ES-I3 (cell line): ENCODE results near the gene MEX3A.

Experiments used
- H3K36me3 ChIP-seq: 2 replicates; pipeline ENCODE4 v1.6.1; 2013; ENCODE audit warnings: mild to moderate bottlenecking, low read length, control low read depth, moderate library complexity; ENCODE audit not compliant: insufficient read depth
- H3K4me1 ChIP-seq: 2 replicates; pipeline ENCODE4 v1.6.1; 2013; ENCODE audit warnings: mild to moderate bottlenecking, control low read depth, low read length; ENCODE audit not compliant: insufficient read depth
- H3K9ac ChIP-seq: 2 replicates; pipeline ENCODE4 v1.6.1; 2013; ENCODE audit warnings: low read depth, mild to moderate bottlenecking, low read length, moderate library complexity
- H3K9me3 ChIP-seq: 2 replicates; pipeline ENCODE4 v1.6.1; 2013; ENCODE audit warnings: mild to moderate bottlenecking, low read length, moderate library complexity; ENCODE audit not compliant: control insufficient read depth, insufficient read depth

Gene MEX3A

DNA sequence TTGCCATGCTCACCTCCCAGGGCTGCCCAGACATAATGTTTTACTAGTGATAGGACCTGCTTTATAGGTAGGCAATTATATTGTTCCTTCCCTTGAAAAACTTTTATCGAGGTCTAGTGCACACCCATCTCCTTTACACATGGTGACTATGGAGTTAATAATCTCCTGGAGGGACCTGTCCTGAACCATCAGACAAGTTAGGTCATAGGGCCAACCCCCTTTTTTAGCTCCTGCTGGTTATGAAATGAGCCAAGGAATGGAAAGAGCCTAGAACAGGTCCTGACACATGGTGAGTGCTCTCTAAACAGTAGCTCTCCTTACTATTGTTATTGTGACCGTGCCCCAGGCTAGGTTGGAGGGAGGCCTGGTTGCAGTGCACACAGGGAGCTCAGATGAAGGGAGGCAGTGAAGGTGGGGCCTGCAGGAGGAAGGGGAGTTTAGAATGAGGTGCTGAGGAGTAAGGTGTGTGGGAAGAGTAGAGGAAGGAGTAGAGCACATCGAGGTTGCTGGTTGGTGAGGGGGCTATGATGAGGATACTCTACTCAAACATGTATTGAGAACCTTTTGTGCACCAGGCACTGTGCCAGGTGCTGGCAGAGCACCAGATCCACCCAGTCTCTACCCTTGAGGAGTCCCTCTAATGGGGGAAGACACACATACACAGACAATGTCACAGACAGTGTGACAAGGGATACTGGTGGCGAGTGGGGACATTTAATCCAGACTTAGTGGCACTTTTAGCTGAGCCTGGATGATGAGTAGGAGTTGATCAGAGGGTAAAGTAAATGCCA lies 18.1 kb upstream of the MEX3A start:
- Histone ChIP-seq H3K4me1 (peaks cover 66% of the 10 kb centered on the region), H3K9ac (no peak overlapping the region), H3K36me3 (no peaks in the 10 kb centered on the region), H3K9me3 (no peaks in the 10 kb centered on the region)

DNA sequence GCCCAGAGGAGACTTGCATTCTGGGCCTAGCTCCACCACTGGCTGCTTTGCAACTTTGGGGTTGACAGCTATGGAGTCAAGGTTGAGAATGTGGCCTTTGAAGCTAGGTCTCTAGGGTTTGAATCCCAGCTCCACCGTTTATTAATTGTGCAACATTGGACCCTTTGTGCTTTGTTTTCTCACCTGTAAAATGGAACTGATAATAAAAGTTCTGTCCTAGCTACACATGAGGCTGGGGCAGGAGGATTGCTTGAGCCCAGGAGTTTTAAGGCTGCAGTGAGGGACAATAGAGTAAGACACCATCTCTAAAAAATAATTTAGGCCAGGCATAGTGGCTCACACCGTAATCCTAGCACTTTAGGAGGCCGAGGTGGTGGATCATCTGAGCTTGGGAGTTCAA lies 17.0 kb upstream of the MEX3A start:
- H3K9me3 ChIP-seq: no peaks in the 10 kb centered on the region
- H3K4me1 ChIP-seq: peaks cover 55% of the 10 kb centered on the region
- H3K9ac ChIP-seq: no peak overlapping the region
- no peaks in the 10 kb centered on the region for H3K36me3 ChIP-seq

DNA sequence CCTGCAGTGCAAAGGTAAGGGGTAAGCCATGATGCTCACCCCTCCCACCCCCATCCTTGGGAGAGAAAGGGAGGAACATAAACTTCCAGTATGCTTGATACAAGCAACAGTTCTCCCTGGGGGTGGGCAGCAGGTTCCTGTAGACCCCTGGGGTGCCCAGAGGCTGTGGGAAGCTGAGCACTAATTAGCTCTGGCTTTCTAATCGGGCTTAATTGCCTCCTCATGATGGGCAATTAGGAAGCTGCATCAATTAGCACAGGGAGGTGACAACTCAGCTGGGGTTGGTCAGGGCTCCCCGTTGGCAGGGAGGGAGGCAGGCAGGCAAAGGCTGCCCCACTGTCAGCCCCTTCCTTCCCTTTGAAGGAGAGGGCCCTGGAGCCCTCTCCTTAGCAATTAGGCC lies 16.5 kb upstream of the MEX3A start:
- peaks cover 50% of the 10 kb centered on the region for H3K4me1 ChIP-seq
- H3K9ac ChIP-seq: no peak overlapping the region
- no peaks in the 10 kb centered on the region for H3K36me3 ChIP-seq
- H3K9me3 ChIP-seq: no peaks in the 10 kb centered on the region

DNA sequence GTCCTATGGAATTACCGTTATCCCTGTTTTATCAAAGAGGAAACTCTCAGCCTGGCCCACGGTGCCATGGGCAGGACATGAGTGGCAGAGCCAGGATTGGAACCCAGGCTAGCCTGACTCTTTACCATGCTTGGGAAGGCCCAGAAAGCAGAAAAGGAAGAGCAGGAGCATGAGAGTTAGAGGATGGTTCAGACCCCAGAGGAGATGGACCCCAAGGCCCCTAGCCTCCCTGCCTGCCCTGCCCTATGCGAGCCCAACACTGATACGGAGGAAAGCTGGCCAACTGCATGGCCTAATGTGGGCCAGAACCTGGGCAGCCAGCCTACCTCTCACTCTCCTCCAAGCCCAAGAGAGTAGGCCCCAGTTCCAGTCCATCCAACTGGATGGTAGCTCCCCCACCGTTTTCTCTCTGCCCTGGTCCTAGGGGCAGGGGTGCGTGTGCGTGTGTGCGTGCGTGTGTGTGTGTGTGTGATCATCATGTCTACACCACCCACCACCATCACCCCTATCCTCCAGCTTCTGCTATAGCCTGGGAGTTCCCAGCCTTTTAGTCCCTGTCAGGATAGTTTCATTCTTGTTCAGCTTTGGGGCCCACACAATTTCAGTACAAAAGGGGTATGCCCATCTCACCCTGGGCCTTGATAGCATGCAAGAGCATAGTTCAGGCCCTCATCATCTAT lies 15.4 kb upstream of the MEX3A start:
- Histone ChIP-seq H3K4me1 (peaks cover 39% of the 10 kb centered on the region), H3K9me3 (no peaks in the 10 kb centered on the region), H3K9ac (no peak overlapping the region), H3K36me3 (no peaks in the 10 kb centered on the region)

DNA sequence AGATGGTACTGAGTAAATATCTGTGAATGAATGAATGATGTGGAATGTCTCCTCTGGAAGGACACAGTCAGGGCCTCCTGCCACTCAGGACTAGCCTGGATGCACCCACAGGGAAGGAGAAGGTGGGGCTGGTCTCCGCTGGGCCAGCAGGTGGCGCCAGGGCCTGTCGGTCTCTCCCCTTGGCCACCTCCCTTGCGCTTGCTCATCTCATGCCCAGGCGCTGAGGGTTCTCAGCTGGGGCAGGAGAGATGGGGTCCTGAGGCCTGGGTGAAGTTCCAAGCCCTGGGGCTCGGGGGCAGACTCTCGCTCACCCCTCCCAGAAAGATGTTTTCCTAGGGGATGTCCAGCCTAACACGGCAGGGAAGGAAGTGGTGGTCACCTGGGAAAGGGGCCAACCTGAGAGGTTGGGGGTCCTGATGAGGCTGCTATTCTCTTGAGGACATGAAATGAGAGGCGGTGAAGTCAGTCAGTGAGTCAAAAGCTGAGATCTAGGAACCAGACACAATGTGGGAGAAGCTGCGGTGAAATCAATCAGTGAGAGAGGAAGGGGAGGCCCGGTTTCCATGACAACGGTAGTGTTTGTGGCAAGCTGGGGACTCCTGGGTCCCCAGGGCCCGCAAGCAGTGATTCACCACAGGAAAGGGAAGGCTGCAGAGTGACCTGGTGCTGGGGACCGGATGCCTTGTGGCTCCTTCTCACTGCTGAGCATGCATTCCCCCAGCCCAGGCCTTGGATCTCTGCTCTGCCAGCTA lies 14.6 kb upstream of the MEX3A start:
- Histone ChIP-seq H3K36me3 (no peaks in the 10 kb centered on the region), H3K9ac (no peak overlapping the region), H3K9me3 (no peaks in the 10 kb centered on the region), H3K4me1 (peaks cover 35% of the 10 kb centered on the region)

DNA sequence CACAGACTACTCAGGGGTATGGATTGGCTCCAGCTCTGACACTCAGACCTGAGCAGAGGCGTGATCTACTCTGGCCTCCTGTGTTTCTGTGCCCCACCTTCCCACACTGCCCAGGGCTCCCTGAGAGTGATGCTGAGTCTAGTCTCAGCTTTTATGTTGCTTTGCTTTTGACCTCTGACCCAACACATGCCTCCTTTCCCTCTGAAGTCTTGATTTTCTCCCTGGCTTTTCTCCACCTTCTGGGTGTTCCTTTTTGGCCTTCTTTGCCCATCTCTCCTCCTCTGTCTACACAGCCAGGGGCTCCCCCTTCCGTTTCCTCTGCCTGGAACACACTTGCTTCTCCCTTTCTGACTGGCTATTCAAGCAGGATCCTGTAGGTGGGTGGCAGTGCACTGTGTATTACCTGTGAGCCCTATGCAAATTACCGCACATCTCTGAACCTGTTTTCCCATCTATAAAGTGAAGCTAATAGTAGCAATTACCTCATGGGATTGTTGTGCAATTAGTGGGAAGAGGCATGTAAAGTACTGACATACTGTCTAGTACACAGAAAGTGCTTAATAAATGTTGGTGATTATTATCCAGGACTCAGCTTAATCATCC lies 13.7 kb upstream of the MEX3A start:
- Histone ChIP-seq H3K9ac (no peak overlapping the region), H3K4me1 (peaks cover 30% of the 10 kb centered on the region), H3K36me3 (no peaks in the 10 kb centered on the region), H3K9me3 (no peaks in the 10 kb centered on the region)

DNA sequence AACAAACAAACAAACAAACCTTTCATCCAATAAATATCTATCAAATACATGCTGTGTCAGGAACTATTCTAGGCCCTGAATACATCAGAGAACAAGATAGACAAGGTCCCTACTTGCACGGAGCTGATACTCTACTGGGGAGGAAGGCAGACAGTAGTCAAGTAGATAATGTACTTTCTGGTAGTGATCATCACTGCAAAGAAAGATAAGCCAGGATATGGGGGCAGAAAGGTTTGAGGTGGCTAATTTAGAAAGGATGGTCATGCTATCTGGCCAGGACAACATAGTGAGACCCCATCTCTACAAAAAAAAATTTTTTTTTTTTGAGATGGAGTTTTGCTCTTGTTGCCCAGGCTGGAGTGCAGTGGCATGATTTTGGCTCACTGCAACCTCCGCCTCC lies 9.3 kb upstream of the MEX3A start:
- no peak overlapping the region for H3K9ac ChIP-seq
- H3K4me1 ChIP-seq: peaks cover 20% of the 10 kb centered on the region
- no peaks in the 10 kb centered on the region for H3K9me3 ChIP-seq
- no peaks in the 10 kb centered on the region for H3K36me3 ChIP-seq

DNA sequence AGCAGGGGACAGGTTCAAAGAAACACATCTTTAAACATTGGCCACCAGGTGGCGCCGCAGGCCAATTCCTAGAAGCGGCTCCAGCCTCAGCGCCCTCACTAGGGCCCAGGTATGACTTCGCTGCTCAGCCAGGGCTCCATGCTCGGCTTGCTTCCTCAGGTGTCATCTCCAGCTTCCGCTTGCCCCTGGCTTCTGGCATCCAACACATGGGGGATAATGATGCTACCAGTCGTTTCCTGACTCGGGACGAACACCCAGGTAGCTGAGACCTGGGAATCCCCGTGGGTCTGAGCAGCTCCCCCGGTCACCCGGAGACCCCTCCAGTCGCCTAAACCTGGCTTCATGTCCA lies 8.5 kb upstream of the MEX3A start:
- H3K9ac ChIP-seq: no peak overlapping the region
- H3K4me1 ChIP-seq: peaks cover 21% of the 10 kb centered on the region
- H3K9me3 ChIP-seq: no peaks in the 10 kb centered on the region
- H3K36me3 ChIP-seq: no peaks in the 10 kb centered on the region

DNA sequence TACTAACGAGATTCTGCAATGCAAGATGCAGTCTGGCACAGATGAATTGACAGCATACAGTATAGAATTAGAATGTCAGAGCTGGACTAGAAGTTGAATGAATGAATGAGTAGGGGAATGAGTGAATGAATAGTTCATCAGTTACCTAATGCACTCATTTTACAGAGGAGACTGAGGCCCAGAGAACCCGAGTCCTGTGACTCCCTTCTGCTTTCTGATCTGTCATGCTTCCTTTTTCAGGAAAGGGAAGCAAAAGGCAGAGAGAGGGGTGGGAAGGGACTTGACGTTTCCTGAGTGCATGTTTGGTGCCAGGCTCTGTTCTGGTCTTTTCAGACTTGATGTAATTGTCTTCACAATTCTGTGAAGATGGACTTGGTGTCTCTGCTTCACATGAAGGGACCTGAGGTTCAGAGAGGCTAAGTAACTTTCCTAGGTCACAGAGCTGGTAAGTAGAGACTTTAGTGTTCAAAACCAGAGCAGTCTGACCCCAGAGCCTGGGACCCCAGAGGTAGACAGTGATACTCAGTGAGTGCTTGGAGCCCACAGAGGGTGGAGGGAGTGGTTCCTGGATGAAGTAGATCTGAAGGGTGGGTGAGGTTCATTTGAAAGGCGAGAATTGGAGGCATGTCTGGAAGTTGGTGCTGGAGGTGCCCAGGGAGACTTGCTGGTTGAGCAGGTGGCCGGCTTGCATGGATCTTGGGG lies 8.0 kb upstream of the MEX3A start:
- Histone ChIP-seq H3K9ac (no peak overlapping the region), H3K9me3 (no peaks in the 10 kb centered on the region), H3K36me3 (no peaks in the 10 kb centered on the region), H3K4me1 (peaks cover 18% of the 10 kb centered on the region)

DNA sequence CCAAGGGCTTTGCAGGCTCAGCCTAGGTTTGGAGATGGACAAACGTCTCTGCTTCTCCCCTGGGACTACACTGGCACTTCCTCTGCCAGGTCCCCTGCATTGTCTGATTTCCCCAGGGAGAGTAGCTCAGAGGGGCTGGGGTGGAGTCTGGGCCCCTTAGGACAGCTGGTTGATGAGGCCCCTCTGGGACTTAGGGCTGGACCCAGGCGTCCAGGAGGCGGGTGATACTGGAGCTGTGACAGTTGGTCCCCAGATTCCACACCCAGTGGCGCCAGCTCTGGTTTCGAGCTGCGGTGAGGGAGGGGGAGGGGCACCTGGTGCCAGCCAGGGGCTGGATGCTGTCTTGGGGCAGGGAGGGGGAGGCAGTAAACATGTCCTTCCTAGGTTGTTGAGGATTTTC lies 7.4 kb upstream of the MEX3A start:
- no peak overlapping the region for H3K9ac ChIP-seq
- no peaks in the 10 kb centered on the region for H3K36me3 ChIP-seq
- H3K4me1 ChIP-seq: peaks cover 23% of the 10 kb centered on the region
- no peaks in the 10 kb centered on the region for H3K9me3 ChIP-seq

DNA sequence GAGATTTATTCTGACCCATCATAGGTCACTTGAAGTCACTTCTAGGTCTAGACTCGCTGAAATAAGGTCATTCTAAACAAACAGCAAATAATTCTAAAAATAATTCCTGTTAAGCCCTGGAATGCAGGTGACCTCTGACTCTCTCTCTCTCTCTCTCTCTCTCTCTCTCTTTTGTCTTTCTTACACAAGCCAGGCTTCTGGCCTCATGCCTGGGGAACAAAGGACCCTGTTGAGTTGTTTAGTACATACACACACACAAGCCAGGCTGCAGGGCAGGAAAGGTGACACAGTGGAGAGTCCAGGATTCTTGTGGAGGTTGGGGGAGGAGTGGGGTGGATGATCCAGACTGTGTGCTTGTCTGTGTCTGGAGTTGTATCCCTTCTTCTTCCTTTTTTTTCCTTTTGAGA lies 4.0 kb upstream of the MEX3A start:
- Histone ChIP-seq H3K36me3 (no peaks in the 10 kb centered on the region), H3K4me1 (peaks cover 28% of the 10 kb centered on the region), H3K9me3 (no peaks in the 10 kb centered on the region), H3K9ac (no peak overlapping the region)

DNA sequence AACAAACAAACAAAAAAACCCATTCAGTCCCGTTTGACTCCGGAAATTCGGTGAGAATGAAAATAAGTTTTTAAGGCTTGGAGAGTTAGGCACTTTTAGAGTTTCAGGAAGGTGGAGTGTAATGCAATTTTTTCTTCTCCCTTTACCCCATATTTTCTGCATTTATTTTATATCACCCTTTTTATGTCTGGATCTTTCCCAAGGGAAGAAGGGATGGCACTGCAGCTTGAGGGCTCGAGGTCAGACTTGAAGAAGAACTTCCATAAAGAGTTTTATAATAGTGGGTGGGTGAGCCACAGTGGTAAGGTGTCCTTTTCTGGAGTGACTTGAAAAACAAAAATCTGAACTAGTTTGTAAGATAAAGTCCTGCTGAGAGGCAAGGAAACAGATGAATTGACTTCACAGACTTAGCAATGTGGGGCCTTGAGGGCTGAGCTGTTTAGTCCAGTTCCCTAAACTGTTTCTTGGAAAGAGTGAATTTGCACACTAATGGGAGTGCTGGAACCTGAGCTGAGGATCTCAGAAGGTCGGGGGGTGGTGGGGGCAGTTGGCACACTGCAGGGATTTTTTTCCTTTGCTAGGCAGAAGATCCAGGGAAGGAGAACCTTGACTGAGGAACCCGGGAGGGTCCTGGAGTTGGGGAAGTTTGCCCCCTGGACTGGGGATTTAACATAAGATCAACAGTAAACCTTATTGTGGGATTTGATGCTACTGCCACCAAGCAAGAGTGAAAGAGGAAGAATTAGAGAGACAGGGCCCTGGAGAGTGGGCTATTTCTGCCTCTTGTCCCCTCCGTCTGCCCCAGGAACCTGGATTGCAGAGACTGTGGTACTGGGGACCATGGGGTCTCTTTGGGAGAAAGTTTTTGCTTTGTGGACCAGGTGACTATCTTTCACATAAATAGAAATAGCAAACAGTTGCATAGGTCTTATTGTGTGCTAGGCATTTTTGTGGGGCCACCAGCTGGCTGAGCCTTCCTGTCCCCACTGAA lies 1.8 kb upstream of the MEX3A start:
- peak overlapping the region; percentile 63 for H3K9ac ChIP-seq

DNA sequence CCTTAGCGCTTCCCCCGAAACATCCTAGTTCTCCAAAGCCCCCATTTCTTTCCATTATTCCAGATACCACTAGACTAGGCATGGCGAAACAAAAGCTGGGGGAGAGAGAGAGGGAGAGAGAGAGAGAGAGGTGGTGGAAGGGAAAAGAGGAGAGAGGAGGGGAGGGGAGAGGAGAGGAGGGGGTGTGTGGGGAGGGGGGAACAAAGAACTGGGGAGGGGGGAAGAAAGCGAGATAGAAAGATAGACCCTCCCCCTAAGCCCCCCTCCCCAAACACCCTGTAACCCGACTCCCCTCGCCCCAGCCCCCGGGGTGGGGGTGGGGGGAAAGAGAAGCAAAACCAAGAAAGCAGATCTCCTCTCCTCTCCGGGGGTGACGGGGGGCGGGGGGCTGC lies 352 bp downstream of the MEX3A start:
- no peaks in the 10 kb centered on the region for H3K9me3 ChIP-seq
- H3K36me3 ChIP-seq: no peaks in the 10 kb centered on the region
- peaks cover 43% of the 10 kb centered on the region for H3K4me1 ChIP-seq
- peak overlapping the region; percentile 76 for H3K9ac ChIP-seq

More for the DNA sequence above, 1.8 kb upstream of the MEX3A start:
- Histone ChIP-seq H3K36me3 (no peaks in the 10 kb centered on the region), H3K9me3 (no peaks in the 10 kb centered on the region), H3K4me1 (peaks cover 23% of the 10 kb centered on the region)
